AG04450 (cell line): ENCODE results near the gene ZNF644. TPM values are rescaled to one million over a fixed set of nuclear protein-coding genes. Genes with fewer than 3 reads are reported as not detected.

Experiments used
- CTCF ChIA-PET: fragments of 300-600, 350-600 bp; formaldehyde crosslinking; extraction: SDS; loops from one replicate; lab custom pipeline; 2022; ENCODE audit warnings: antibody characterized with exemption, inconsistent platforms; lab: Charles Lee
- POLR2A ChIA-PET: fragments of 350-600 bp; formaldehyde crosslinking; extraction: SDS; loops from one replicate; lab custom pipeline; 2021; ENCODE audit warnings: antibody characterized with exemption, inconsistent platforms; lab: Yijun Ruan, JAX
- DNase-seq: peaks from one replicate; pipeline ENCODE4 v3.0.0-alpha.2; 2011; ENCODE audit warnings: low read depth, low spot score
- H3K27ac ChIP-seq: one replicate; pipeline ENCODE4 v1.5.1; 2012; ENCODE audit warnings: low read depth, low read length, control low read depth
- H3K27me3 ChIP-seq: one replicate; pipeline ENCODE4 v1.6.0; 2012; ENCODE audit warnings: low read length; ENCODE audit not compliant: control insufficient read depth, insufficient read depth
- H3K4me3 ChIP-seq: 2 replicates; pipeline ENCODE4 v1.5.1; 2011; ENCODE audit warnings: mild to moderate bottlenecking, low read depth, low read length, control low read depth
- H3K9me3 ChIP-seq: 2 replicates; pipeline ENCODE4 v1.5.1; 2012; ENCODE audit warnings: low read length; ENCODE audit not compliant: control insufficient read depth, insufficient read depth
- polyA plus RNA-seq: library from polyadenylated mRNA; depleted of rRNA; stranded (reverse); fragments of >200 nt; gene quantifications from 2 replicates; pipeline ENCODE4 v1.2.3, GENCODE V29; 2011
- TF ChIP-seq, protein P1 (sequence below): IDR thresholded peaks from 2 replicates; pipeline ENCODE4 v1.5.1; 2011; ENCODE audit warnings: low read depth, low read length, control low read depth, inconsistent platforms

Gene ZNF644
- polyA plus RNA-seq, 1 experiment: 27.5 TPM

DNA sequence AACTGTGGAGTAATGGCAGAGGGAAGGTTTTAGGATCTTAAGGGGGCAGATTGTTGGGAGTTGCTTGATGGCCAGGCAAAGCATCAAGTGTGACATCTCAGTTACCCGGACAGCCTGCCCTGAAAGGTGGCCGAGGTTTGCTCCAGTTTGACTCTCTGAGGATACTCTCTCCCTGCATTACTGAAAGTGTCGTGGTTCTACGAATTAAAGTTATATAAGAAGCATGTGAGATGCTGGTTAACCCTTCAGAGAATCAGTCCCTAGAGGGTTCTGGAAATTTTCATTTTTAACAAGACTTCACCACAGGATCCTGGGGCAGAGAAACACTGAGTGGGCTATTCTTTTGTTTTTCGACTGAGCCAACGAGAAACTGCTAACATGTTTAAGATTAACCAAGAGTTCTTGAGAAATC lies 689 bp upstream of the ZNF644 start:
- POLR2A ChIA-PET: interaction anchor here (0.5 to 1.3 kb wide), 9 partner anchors 10 to 479 kb away, joined by 3 to 5 read pairs (median 3); no protein-coding TSS in a partner anchor
- CTCF ChIA-PET: interaction anchor here (1.2 to 1.6 kb wide), 3 partner anchors 143 to 301 kb away, joined by 4 to 5 read pairs (median 4); no protein-coding TSS in a partner anchor
- no peaks in the 10 kb centered on the region; the same call in 1 of the 2 replicates for H3K9me3 ChIP-seq

DNA sequence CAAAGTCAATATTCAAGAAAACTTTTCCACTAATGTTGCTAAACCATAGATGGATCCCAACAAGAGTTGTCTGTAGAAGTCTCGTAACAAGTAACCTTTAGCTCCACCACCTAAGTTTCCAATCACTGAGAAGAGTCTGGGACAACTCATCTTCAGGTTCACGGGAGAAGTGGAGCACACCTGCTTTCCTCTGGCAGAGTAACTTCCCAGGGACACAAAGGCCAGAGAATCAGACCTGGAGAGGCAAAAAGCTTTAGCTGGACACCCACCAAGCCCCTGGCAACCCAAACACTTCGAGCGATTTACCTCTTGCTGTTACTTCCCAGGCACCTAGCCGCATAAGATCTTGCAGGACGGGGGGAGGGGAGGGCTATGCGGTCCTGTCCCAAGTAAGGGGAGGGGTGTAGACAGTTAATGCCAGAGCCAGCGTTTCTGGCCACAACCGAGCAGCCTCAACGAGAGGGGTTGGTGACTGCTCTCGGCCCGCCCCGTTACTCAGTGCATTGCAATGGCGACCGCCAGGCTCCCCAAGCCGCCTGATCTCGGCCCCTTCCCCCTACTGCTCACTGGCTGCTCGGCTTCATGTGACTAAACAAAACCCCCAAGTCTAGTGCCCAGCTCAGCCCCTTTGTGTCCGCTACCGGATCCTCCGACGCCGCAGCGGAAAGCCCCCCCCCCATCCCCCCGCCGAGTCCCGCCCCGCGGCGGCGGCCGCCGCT lies 709 bp downstream of the ZNF644 start:
- POLR2A ChIA-PET: interaction anchor here (0.6 to 1.3 kb wide), 2 partner anchors 26 to 47 kb away, joined by 5 to 6 read pairs; no protein-coding TSS in a partner anchor
- TF ChIP-seq, protein P1, sequence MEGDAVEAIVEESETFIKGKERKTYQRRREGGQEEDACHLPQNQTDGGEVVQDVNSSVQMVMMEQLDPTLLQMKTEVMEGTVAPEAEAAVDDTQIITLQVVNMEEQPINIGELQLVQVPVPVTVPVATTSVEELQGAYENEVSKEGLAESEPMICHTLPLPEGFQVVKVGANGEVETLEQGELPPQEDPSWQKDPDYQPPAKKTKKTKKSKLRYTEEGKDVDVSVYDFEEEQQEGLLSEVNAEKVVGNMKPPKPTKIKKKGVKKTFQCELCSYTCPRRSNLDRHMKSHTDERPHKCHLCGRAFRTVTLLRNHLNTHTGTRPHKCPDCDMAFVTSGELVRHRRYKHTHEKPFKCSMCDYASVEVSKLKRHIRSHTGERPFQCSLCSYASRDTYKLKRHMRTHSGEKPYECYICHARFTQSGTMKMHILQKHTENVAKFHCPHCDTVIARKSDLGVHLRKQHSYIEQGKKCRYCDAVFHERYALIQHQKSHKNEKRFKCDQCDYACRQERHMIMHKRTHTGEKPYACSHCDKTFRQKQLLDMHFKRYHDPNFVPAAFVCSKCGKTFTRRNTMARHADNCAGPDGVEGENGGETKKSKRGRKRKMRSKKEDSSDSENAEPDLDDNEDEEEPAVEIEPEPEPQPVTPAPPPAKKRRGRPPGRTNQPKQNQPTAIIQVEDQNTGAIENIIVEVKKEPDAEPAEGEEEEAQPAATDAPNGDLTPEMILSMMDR: no peak
- Histone ChIP-seq H3K27ac (peak overlapping the region; percentile 100), H3K4me3 (peak overlapping the region; percentile 90), H3K27me3 (no peaks in the 10 kb centered on the region), H3K9me3 (no peaks in the 10 kb centered on the region; the same call in 1 of the 2 replicates)
- CTCF ChIA-PET: interaction anchor here (0.7 to 1.4 kb wide), 3 partner anchors 95 to 299 kb away, joined by 4 to 7 read pairs (median 4); no protein-coding TSS in a partner anchor
- DNase-seq: peak; percentile 70

More for the DNA sequence above, 689 bp upstream of the ZNF644 start:
- no peaks in the 10 kb centered on the region for H3K27me3 ChIP-seq
- no peak for DNase-seq
- peak overlapping the region; percentile 100 for H3K27ac ChIP-seq
- TF ChIP-seq, protein P1: no peak
- peak overlapping the region; percentile 90 for H3K4me3 ChIP-seq

DNA sequence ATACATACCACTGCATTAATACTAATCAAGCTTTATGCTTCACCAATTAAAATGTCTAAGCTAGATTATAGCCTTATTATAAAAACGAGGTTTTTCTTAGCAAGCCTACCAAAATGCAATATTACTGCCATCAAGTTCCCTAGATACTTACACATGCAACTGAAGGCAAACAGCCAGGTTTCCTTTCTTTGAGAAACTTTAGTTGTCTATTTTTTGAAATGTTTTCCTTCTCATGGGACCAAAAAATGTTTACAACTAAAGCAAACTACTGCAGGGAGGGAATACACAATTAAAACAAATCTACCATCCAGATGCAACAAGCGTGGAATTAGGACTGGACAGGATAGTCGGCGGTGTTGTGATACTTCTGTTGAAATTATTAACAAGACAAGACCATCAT lies 1.3 kb downstream of the ZNF644 start:
- H3K27ac ChIP-seq: no peak overlapping the region
- H3K27me3 ChIP-seq: no peaks in the 10 kb centered on the region
- no peak for DNase-seq
- TF ChIP-seq, protein P1: no peak
- no peaks in the 10 kb centered on the region; the same call in 1 of the 2 replicates for H3K9me3 ChIP-seq
- CTCF ChIA-PET: interaction anchor here (1.4 kb wide), 1 partner anchor 299 kb away, joined by 7 read pairs; no protein-coding TSS in a partner anchor
- POLR2A ChIA-PET: no interaction called here
- H3K4me3 ChIP-seq: peak overlapping the region; percentile 90

DNA sequence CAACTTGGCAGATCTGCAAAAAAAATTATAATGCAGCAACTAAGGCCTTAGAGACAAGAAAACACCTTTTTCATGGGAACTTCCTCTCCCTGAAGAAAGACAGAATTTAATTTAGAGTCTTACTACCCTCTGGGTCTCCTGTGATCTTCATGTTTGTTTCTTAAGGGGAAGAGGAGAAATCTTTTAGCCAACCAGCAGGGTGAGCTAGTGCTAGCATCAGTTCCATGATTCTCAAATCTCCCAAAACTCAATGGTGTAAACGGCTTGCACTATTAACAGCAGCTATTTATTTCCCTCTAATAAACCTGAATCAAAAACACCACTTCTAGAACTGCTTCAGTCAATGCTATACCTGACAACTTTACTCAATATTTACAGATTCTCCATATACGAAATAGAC lies 3.8 kb downstream of the ZNF644 start:
- DNase-seq: no peak
- ChIA-PET POLR2A (interaction anchor here (0.6 kb wide), 1 partner anchor 34 kb away, joined by 3 read pairs; no protein-coding TSS in a partner anchor), CTCF (interaction anchor here (1.4 to 2.7 kb wide), 3 partner anchors 147 to 296 kb away, joined by 4 to 13 read pairs (median 6); no protein-coding TSS in a partner anchor)
- Histone ChIP-seq H3K27me3 (no peaks in the 10 kb centered on the region), H3K4me3 (no peak overlapping the region), H3K27ac (no peak overlapping the region), H3K9me3 (no peaks in the 10 kb centered on the region; the same call in 1 of the 2 replicates)
- TF ChIP-seq, protein P1: peak; percentile 44
